ACHN (cell line): Measurements from ENCODE around the gene CST7.
"Not testable (repeated sequence)": the region's sequence is repeated elsewhere in the genome, so short reads cannot be mapped to it uniquely, and the experiment has no call there.

Experiments used
- DNase-seq: peaks from one replicate; pipeline ENCODE4 v3.0.0-alpha.2; 2015
- in situ Hi-C: cut with HindIII; loops from 2 replicates; pipeline ENCODE4 v1.10.0; 2017; ENCODE audit warnings: low sequenced_read_pairs, low pct_ligation_motif_present, low pct_unique_long_range_greater_than_20kb

CST7 gene

GRCh38 chr20:24943731-24944130 is 5.3 kb upstream of the CST7 start:
- in situ Hi-C loops = no loop called here
- DNase-seq = no peak

- in situ Hi-C loops, DNase-seq: not testable (repeated sequence)
These were observed 2.7 kb upstream of the CST7 start for GRCh38 chr20:24946376-24946775.

DNA sequence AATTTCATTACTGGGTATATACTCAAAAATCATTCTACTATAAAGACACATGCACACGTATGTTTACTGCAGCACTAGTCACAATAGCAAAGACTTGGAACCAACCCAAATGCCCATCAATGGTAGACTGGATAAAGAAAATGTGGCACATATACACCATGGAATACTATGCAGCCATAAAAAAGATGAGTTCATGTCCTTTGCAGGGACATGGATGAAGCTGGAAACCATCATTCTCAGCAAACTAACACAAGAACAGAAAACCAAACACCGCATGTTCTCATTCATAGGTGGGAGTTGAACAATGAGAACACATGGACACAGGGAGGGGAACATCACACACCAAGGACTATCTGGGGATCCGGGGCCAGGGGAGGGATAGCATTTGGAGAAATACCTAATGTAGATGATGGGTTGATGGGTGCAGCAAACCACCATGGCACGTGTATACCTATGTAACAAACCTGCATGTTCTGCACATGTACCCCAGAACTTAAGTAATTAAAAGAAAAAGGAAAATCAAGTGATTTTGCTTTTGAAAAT is 602 bp upstream of the CST7 start:
- DNase-seq, in situ Hi-C loops: not testable (repeated sequence)

DNA sequence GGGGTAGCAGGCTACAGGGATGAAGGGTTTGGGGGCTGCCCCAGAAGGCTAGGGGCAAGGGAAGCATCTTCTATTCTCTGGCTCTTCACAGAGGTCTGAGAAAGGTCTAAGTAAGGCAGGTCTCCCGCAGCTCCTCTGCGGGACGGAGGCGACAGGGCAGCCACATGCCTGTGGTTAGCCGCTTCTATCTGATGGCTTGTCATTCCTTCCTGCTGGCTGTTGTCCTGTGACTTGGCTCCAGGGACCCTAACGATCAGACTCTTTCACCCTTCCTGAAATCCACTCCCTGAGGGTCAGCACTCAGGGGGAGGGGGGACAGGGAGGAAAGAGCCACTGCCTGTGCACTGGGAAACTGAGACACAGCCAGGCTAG is 673 bp downstream of the CST7 start:
- in situ Hi-C loops = no loop called here
- DNase-seq = no peak

GRCh38 chr20:24950128-24950835 is 1.2 kb downstream of the CST7 start:
- in situ Hi-C loops = no loop called here
- no peak for DNase-seq

DNA sequence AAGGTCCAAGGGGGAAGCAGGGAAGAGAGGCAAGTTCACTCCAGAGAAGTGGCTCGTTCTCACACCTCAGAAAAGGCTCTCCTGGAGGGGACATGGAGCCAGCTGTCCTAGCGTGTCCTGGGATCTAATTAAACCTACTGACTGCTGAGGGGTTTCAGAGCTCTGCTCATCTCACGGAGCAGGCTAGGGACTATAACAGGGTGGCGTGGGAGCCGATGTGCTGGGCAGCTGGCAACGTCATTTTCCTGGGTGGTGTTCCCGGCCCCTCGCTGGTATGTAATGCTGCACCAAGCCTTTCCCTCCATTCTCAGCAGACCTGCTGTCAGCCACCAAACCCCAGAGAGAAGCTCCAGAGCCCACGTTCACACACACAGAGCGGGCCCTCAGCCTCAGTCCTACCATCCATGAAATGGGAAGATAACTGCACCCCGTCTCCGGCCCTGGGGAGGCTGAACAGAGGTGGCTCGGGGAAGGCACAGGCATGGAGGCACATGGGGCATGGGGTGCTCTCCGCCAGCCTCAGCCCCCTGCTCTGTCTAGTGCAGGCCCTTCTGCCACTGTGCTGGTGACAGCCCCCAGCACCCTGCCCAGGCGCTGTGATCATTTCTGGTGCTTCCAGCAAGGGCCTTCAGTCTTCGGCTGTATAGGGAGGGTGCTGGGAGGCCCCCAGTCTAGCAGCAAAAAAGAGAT is 1.9 kb downstream of the CST7 start:
- in situ Hi-C loops = no loop called here
- no peak for DNase-seq

GRCh38 chr20:24951536-24952083 is 2.5 kb downstream of the CST7 start:
- in situ Hi-C loops = no loop called here

GRCh38 chr20:24952376-24953208 is 3.5 kb downstream of the CST7 start:
- in situ Hi-C loops = no loop called here
- no peak for DNase-seq

More at GRCh38 chr20:24951536-24952083, 2.5 kb downstream of the CST7 start:
- DNase-seq = no peak

DNA sequence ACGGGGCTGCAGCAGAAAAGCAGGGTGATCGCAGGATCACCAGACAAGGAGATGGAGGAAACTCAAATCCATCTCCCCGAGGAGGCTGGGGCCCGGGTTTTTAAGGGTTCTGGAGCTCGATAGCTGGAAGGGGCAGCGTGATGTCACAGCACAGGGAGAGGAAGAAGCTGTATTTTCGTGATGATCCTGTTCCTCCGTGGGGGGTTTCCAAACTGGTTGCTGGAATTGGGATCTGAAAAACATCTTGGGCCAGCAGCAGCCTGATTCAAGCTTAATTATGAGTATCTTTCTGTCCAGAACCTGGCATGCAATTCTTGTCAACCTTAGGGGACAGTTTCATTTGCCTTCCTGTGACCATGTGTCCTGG is 4.1 kb downstream of the CST7 start:
- in situ Hi-C loops = no loop called here
- no peak for DNase-seq

- in situ Hi-C loops = no loop called here
- no peak for DNase-seq
These were observed 4.6 kb downstream of the CST7 start for GRCh38 chr20:24953621-24954133.

DNA sequence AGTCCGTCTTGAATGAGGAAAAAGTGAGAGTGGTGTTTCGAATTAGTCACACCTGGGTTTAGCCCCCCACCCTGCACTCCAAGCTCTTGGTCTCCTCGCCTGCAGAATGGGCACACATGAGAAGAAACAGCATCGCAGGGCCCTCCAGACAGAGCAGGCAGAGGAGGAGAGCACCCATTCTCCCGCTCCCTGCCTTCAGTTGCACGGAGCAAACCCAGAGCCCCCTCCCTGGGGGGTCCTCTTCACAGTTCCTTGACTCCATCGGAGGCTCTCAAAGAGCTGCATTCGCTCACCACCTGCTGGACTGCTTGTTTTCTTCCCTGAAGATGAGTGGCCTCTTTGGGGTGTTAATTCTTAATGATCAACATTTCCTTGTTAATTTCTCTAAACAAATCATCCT is 5.1 kb downstream of the CST7 start:
- in situ Hi-C loops = no loop called here
- DNase-seq = no peak

DNA sequence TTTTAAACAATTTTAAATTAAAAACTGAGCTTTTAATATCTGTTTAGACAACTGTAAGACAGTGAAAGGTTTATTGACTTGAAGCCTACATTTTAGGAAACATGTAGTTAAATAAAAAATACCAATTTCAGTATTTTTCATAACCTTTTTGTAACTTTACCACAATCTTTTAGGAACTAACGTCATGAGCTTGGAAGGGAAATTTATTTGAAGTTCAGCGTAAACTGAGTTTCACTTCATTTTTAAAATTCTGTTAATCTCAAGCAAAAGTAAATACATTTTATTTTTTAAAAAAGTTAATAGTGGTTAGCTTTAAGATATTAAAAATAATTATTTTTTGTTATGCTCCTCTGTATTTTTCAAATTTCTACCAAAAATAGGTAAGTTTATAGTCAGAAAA is 5.5 kb downstream of the CST7 start:
- in situ Hi-C loops = no loop called here
- DNase-seq = no peak

DNA sequence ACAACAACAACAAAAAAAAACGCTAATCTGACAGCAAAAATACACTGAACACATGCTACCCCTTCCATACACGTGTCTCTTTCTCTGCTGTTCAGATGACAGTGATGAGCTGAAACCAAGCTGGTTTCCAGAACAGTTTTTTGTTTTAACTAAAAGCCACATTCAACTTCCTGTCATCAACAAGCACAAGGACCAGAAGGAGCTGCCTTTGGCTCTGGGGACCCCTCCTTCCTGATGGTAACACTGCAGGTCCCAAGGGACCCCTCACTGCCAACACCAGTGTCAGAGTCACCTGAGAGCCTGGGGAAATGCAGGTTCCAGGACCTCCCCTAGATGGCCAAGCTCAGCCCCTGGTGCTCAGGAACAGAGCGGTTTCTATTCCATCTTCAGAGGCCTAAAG is 6.0 kb downstream of the CST7 start:
- DNase-seq = no peak
- in situ Hi-C loops = no loop called here

DNA sequence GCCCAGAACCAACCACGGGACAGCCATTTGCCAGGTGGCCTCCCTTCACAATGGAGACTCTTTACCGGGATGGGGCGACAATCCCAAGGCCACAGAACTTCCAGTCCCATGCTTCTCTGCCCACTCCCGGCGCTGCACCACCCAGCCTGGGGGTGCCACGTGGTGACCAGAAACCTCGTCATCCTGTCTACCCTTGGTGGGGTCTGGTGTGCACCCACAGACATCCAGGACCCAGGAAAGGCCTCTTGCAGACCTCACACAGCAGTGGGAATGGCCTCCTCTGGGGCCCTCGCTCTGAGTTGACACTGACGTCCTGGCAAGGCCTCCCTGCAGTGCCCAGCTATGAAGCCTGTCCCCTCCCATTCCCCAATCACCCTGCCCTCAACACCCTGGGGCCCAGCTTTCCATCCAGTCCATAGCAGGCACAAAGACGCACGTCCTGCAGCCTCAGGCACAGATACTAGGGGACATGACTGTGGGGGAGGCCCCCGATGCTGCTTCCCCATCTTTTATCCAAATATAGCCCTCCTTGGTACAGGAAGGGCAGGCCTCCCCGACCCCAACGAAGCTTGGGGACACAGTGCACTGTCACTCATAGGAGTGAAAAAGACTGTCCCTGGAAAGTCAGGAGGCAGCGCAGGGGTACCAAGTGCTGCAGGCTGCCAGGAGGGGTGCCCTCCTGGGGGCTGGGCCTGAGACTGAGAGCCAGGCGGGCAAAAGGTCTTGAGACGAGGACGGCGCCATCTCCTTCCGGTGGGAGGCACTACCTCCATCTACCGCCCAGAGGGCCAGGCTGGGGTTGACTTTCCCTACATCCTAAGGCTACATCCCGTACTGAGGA is 7.2 kb downstream of the CST7 start:
- in situ Hi-C loops = no loop called here
- no peak for DNase-seq

DNA sequence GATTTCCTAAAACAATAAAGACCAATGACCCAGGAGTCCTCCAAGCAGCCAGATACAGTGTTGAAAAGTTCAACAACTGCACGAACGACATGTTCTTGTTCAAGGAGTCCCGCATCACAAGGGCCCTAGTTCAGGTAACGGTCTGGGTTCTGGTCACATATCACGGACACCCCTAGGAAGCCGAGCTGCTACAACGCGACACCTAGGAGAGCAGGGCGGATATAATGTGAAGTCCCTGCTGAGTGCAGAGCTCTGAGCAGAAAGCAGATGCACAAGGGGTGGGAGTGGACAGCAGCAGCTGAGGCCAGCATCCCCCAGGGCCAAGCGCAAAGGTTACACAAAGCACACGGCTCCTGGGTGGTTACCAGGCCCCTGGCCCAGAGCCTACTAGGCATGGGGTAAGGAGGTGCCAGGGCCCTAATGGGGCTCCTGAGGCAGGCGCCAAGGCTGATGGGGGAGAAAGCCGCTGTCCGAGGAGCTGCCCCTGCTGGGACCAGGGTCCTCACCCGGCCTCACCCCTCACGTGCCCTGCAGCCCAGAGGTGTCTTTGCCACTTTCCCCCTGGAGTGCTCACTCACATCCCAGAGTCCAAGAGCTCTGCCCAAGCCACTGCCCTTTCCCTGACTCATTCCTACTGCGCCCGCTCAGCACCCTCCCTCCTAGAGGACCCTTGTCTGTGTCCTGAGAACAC is 8.4 kb downstream of the CST7 start:
- no peak for DNase-seq
- in situ Hi-C loops = no loop called here

- in situ Hi-C loops = no loop called here
- no peak for DNase-seq
These were observed 9.7 kb downstream of the CST7 start for GRCh38 chr20:24958506-24959385.
